ENCODE results near the gene PNO1.
A peak's percentile ranks its signal among the peaks of the same experiment; 100 is the strongest.
"Not testable (repeated sequence)": the region's sequence is repeated elsewhere in the genome, so short reads cannot be mapped to it uniquely, and the experiment has no call there.

PNO1 gene

GRCh38 chr2:68171146-68171545, 13.5 kb downstream of the PNO1 start:
- no peak for DNase-seq (ENCODE audit: low read depth in 1 of 2, low spot score in 1 of 2)
- TF ChIP-seq JUND (IDR thresholded peaks at IDR 0.05; ENCODE audit: low read depth): no peak
- in situ Hi-C loops (cut with HindIII; ENCODE audit: low pct_unique_long_range_greater_than_20kb, low sequenced_read_pairs): no loop called here

GRCh38 chr2:68171684-68172083, 14.0 kb downstream of the PNO1 start:
- no peak for DNase-seq (ENCODE audit: low read depth in 1 of 2, low spot score in 1 of 2)
- no peak for TF ChIP-seq JUND (IDR thresholded peaks at IDR 0.05; ENCODE audit: low read depth)
- in situ Hi-C loops (cut with HindIII; ENCODE audit: low pct_unique_long_range_greater_than_20kb, low sequenced_read_pairs): no loop called here

- in situ Hi-C loops (cut with HindIII; ENCODE audit: low pct_unique_long_range_greater_than_20kb, low sequenced_read_pairs): no loop called here
- TF ChIP-seq JUND (IDR thresholded peaks at IDR 0.05; ENCODE audit: low read depth): no peak
- no peak for DNase-seq (ENCODE audit: low read depth in 1 of 2, low spot score in 1 of 2)
Observed at GRCh38 chr2:68172521-68172920, 14.8 kb downstream of the PNO1 start.

GRCh38 chr2:68172990-68173700, 15.5 kb downstream of the PNO1 start:
- TF ChIP-seq JUND (IDR thresholded peaks at IDR 0.05; ENCODE audit: low read depth): no peak
- in situ Hi-C loops (cut with HindIII; ENCODE audit: low pct_unique_long_range_greater_than_20kb, low sequenced_read_pairs): no loop called here
- DNase-seq (ENCODE audit: low read depth in 1 of 2, low spot score in 1 of 2): no peak

GRCh38 chr2:68175210-68175609, 17.5 kb downstream of the PNO1 start:
- in situ Hi-C loops (cut with HindIII; ENCODE audit: low pct_unique_long_range_greater_than_20kb, low sequenced_read_pairs); DNase-seq (ENCODE audit: low read depth in 1 of 2, low spot score in 1 of 2): not testable (repeated sequence)

GRCh38 chr2:68176657-68177056, 19.0 kb downstream of the PNO1 start:
- DNase-seq (ENCODE audit: low read depth in 1 of 2, low spot score in 1 of 2): no peak
- in situ Hi-C loops (cut with HindIII; ENCODE audit: low pct_unique_long_range_greater_than_20kb, low sequenced_read_pairs): no loop called here
- no peak for TF ChIP-seq JUND (IDR thresholded peaks at IDR 0.05; ENCODE audit: low read depth)

- no peak for DNase-seq (ENCODE audit: low read depth in 1 of 2, low spot score in 1 of 2)
- in situ Hi-C loops (cut with HindIII; ENCODE audit: low pct_unique_long_range_greater_than_20kb, low sequenced_read_pairs): no loop called here
- no peak for TF ChIP-seq JUND (IDR thresholded peaks at IDR 0.05; ENCODE audit: low read depth)
Observed at GRCh38 chr2:68177541-68177940, 19.9 kb downstream of the PNO1 start.

- DNase-seq (ENCODE audit: low read depth in 1 of 2, low spot score in 1 of 2): no peak
- in situ Hi-C loops (cut with HindIII; ENCODE audit: low pct_unique_long_range_greater_than_20kb, low sequenced_read_pairs): no loop called here
- TF ChIP-seq JUND (IDR thresholded peaks at IDR 0.05; ENCODE audit: low read depth): no peak
Observed at GRCh38 chr2:68178432-68178831, 20.7 kb downstream of the PNO1 start.

GRCh38 chr2:68178954-68179627, 21.4 kb downstream of the PNO1 start:
- in situ Hi-C loops (cut with HindIII; ENCODE audit: low pct_unique_long_range_greater_than_20kb, low sequenced_read_pairs): no loop called here
- no peak for TF ChIP-seq JUND (IDR thresholded peaks at IDR 0.05; ENCODE audit: low read depth)
- no peak for DNase-seq (ENCODE audit: low read depth in 1 of 2, low spot score in 1 of 2)

GRCh38 chr2:68182902-68183301, 25.2 kb downstream of the PNO1 start:
- TF ChIP-seq JUND (IDR thresholded peaks at IDR 0.05; ENCODE audit: low read depth): no peak
- in situ Hi-C loops (cut with HindIII; ENCODE audit: low pct_unique_long_range_greater_than_20kb, low sequenced_read_pairs): no loop called here
- DNase-seq (ENCODE audit: low read depth in 1 of 2, low spot score in 1 of 2): no peak

GRCh38 chr2:68185541-68186164, 28.0 kb downstream of the PNO1 start:
- DNase-seq (ENCODE audit: low read depth in 1 of 2, low spot score in 1 of 2): peak in 1 of 2 experiments; percentile 47
- TF ChIP-seq JUND (IDR thresholded peaks at IDR 0.05; ENCODE audit: low read depth): no peak
- in situ Hi-C loops (cut with HindIII; ENCODE audit: low pct_unique_long_range_greater_than_20kb, low sequenced_read_pairs): no loop called here

- no peak for TF ChIP-seq JUND (IDR thresholded peaks at IDR 0.05; ENCODE audit: low read depth)
- DNase-seq (ENCODE audit: low read depth in 1 of 2, low spot score in 1 of 2): no peak
- in situ Hi-C loops (cut with HindIII; ENCODE audit: low pct_unique_long_range_greater_than_20kb, low sequenced_read_pairs): no loop called here
Observed at GRCh38 chr2:68187329-68187728, 29.6 kb downstream of the PNO1 start.

GRCh38 chr2:68188831-68189230, 31.1 kb downstream of the PNO1 start:
- DNase-seq (ENCODE audit: low read depth in 1 of 2, low spot score in 1 of 2): no peak
- TF ChIP-seq JUND (IDR thresholded peaks at IDR 0.05; ENCODE audit: low read depth): no peak
- in situ Hi-C loops (cut with HindIII; ENCODE audit: low pct_unique_long_range_greater_than_20kb, low sequenced_read_pairs): no loop called here

Measured in T47D (cell line).